Coronary artery (tissue), 2 donors: ENCODE results near the gene SIK3.
A peak's percentile ranks its signal among the peaks of the same experiment; 100 is the strongest.
"Not testable (repeated sequence)": the region's sequence is repeated elsewhere in the genome, so short reads cannot be mapped to it uniquely, and the experiment has no call there.

Experiments
- DNase-seq: peaks from one replicate; pipeline ENCODE4 v3.0.0-alpha.2; 2017; ENCODE audit warnings: low spot score
- H3K27ac ChIP-seq, 2 donors: fragments of 200-600 bp; sonication (generic); one replicate each; pipeline ENCODE4 v1.5.1; 2016 to 2019
- H3K4me3 ChIP-seq: fragments of 200-600 bp; sonication (generic); 2 replicates; pipeline ENCODE4 v1.5.1; 2016; ENCODE audit warnings: mild to moderate bottlenecking, moderate library complexity
- TF ChIP-seq, protein P1 (sequence below): fragments of 200-600 bp; sonication (generic); IDR thresholded peaks from one replicate; pipeline ENCODE4 v1.5.1; 2019; ENCODE audit warnings: antibody characterized with exemption

Gene SIK3

DNA sequence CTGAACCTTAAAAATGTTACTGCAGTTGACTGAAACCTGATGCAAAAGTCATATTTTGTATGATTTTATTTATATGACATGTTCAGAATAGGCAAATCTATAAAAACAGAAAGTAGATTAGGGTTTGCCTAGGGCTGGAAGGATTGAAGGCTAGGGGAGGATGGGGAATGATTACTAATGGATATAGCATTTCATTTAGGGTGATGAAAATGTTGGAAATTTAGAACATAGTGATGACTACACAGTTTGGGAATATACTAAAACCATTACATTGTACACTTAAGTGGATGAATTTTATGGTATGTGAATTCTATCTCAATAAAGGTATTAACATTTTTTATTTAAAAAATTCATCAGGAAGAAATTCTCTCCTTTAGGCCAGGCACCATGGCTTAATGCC is 22.9 kb upstream of the SIK3 start:
- DNase-seq, result no peak
- H3K4me3 ChIP-seq, result no peak overlapping the region
- no peak overlapping the region for H3K27ac ChIP-seq
- TF ChIP-seq, protein P1, sequence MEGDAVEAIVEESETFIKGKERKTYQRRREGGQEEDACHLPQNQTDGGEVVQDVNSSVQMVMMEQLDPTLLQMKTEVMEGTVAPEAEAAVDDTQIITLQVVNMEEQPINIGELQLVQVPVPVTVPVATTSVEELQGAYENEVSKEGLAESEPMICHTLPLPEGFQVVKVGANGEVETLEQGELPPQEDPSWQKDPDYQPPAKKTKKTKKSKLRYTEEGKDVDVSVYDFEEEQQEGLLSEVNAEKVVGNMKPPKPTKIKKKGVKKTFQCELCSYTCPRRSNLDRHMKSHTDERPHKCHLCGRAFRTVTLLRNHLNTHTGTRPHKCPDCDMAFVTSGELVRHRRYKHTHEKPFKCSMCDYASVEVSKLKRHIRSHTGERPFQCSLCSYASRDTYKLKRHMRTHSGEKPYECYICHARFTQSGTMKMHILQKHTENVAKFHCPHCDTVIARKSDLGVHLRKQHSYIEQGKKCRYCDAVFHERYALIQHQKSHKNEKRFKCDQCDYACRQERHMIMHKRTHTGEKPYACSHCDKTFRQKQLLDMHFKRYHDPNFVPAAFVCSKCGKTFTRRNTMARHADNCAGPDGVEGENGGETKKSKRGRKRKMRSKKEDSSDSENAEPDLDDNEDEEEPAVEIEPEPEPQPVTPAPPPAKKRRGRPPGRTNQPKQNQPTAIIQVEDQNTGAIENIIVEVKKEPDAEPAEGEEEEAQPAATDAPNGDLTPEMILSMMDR, result no peak

DNA sequence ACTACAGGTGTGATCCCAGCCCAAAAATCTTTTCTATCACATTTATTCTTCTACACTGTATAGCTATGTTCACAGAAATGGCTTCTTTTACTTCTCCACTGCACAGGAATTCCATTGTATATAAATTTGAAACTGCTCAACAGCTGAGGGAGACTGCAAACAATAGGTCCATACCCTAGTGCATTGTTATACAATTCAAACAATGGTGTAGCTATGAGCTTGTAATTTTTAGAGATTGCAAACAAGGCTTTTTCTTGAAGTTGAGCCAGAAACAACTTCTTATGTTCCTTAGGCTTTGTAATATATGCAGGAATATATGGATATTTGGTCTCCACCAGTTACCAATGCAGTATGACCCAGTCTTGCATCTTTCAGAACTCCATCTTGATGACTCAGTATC is 19.5 kb upstream of the SIK3 start:
- no peak for DNase-seq
- Histone ChIP-seq H3K27ac (no peak overlapping the region), H3K4me3 (no peak overlapping the region)
- TF ChIP-seq, protein P1, result no peak

DNA sequence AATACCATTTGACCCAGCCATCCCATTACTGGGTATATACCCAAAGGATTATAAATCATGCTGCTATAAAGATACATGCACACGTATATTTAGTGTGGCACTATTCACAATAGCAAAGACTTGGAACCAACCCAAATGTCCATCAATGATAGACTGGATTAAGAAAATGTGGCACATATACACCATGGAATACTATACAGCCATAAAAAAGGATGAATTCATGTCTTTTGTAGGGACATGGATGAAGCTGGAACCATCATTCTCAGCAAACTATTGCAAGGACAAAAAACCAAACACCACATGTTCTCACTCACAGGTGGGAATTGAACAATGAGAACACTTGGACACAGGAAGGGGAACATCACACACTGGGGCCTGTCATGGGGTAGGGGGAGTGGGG is 14.7 kb upstream of the SIK3 start:
- H3K27ac ChIP-seq, DNase-seq, H3K4me3 ChIP-seq: not testable (repeated sequence)

DNA sequence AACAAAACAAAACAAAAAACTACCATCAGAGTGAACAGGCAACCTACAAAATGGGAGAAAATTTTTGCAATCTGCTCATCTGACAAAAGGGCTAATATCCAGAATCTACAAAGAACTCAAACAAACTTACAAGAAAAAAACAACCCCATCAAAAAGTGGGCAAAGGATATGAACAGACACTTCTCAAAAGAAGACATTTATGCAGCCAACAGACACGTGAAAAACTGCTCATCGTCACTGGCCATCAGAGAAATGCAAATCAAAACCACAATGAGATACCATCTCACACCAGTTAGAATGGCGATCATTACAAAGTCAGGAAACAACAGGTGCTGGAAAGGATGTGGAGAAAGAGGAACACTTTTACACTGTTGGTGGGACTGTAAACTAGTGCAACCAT is 14.3 kb upstream of the SIK3 start:
- not testable (repeated sequence) for H3K4me3 ChIP-seq, DNase-seq, H3K27ac ChIP-seq

DNA sequence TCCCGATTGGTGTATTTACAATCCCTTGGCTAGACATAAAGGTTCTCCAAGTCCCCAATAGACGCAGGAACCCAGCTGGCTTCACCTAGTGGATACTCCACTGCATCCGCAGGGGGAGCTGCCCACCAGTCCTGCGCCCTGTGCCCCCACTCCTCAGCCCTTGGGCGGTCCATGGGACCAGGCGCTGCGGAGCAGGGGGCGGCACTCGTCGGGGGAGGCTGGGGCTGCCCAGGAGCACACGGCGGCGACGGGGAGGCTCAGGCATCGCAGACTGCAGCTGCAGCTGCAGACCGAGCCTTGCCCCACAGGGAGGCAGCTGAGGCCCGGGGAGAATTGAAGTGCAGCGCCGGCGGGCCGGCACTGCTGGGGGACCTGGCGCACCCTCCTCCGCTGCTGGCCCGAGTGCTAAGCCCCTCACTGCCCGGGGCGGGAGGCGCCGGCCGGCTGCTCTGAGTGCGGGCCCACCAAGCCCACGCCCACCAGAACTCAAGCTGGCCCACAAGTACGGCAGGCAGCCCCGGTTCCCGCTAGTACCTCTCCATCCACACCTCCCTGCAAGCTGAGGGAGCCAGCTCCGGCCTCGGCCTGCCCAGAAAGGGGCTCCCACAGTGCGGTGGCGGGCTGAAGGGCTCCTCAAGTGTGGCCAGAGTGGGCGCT is 12.2 kb upstream of the SIK3 start:
- TF ChIP-seq, protein P1, result no peak

DNA sequence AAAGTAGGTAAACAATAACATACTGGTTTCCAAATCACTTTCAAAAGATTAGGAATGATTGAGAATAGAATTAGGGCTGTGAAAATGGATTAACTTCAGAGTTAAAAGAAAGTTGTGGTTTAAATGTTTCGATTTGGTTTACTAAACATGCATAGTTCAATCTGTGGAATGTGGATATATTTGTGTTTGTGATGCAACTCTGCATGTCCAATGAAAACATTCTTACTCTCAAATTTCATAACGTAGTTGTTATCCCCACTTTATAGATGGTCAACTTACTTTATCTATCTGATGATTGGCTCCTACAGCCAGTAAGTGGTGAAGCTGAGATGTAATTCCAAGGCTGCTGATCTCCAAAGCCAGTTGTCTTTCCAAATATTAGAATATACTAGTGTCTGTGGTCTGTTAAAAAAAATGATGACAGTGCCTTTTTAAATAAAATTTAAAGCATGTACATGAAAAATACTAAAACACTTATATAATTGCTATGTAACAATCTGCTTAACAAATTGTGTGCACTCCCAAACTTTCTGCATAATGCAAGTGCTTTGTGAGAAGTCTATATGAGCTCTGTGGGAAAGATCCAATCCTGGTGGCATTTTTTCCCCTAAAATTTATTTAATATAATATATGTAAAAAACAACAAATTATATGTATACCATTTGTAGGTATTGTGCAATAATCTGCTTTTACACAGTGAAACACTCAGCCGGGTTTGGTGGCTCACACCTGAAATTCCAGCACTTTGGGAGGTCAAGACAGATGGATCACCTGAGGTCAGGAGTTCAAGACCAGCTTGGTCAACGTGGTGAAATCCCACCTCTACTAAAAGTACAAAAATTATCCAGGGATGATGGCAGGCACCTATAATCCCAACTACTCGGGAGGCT is 9.7 kb upstream of the SIK3 start:
- DNase-seq, result no peak
- Histone ChIP-seq H3K27ac (no peak overlapping the region), H3K4me3 (no peak overlapping the region)
- TF ChIP-seq, protein P1, result no peak

More for the DNA sequence above, 12.2 kb upstream of the SIK3 start:
- DNase-seq, result no peak
- no peak overlapping the region for H3K4me3 ChIP-seq
- H3K27ac ChIP-seq, result no peak overlapping the region

DNA sequence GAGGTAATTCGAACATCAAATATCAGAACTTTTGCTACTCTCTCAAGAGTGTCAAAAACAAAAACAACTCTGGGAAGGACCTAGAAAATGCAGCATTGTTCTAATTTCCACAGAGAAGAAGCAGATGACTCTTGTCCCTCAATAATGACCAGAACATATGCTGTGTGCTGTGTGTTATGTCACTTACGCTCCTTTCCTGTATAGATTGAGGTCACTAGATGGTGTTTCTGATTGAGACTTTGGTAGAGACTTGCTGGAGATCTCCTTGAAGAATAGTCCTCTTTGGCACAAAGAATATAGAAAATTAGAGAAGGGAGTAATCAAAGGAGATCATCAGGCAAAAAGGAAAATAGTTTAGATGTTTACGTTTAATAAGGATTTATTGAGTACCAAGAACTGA is 2.3 kb upstream of the SIK3 start:
- Histone ChIP-seq H3K4me3 (no peak overlapping the region), H3K27ac (peak overlapping the region in 1 of 2 donors; percentile 99)
- TF ChIP-seq, protein P1, result no peak
- no peak for DNase-seq

DNA sequence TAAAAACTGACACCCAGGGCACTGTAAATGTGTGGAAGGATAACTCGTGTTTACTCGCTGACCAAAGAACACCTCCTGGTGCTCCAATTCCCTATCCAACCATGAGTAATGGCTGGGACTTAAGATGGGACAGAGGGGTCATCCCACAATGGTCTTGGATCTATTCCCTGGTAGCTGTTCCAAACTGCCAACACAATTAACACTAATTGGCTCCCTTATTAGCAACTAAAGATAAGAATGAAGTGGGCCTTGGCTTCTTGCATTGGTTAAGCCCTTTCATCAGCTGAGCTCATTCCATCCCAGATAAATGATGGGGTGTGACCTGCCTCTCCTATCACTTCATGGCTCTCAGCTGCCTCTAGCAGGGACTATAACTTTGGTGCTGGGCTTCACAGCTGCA is 1.5 kb upstream of the SIK3 start:
- peak overlapping the region; percentile 99 for H3K27ac ChIP-seq
- TF ChIP-seq, protein P1, result no peak
- no peak for DNase-seq
- H3K4me3 ChIP-seq, result no peak overlapping the region
